Right hindlimb (tissue), 1 donor: ENCODE measurements around the gene PLCE1.
A peak's percentile ranks its signal among the peaks of the same experiment; 100 is the strongest.
"Not testable (repeated sequence)": the region's sequence is repeated elsewhere in the genome, so short reads cannot be mapped to it uniquely, and the experiment has no call there.

Experiments
- DNase-seq: peaks from one replicate; pipeline ENCODE4 v3.0.0-alpha.2; 2018

Gene PLCE1

DNA sequence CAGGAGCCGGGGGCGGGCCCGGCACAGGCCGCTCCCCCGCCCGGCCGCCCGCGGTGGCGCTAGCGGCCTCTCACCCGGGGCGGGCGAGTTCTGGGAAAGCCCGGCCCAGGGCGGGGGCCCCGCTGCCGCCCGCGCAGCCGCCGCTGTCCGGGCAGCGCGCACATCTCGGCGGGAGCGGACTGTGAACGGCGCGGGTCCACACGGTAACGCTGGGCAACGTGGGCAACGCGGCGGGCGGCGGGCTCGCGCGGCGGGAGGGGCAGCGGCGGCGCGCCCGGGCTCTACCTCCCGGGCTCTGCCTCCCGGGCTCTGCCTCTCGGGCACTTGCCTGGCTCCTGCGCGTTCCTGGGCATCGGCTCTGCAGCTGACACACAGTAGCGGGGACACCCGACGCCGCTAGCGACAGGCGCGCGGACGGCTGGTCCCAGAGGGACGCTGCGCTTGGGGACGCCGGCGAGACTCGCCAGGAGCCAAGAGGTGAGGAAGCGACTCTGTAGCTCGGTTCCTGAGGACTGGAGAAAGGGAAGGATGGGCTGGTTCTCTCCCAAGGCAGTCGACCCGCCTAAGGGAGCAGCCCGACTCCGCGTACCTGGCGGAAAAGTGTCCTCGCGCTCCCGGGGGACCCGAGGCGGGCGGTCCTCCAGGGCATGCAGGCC, at the start of gene PLCE1:
Gene PLCE1, plus strand, starts transcription at position 150 of the 656 bp plus-strand sequence. CDS start 37,116 bp downstream, outside the sequence.
- DNase-seq, result peak; percentile 80

DNA sequence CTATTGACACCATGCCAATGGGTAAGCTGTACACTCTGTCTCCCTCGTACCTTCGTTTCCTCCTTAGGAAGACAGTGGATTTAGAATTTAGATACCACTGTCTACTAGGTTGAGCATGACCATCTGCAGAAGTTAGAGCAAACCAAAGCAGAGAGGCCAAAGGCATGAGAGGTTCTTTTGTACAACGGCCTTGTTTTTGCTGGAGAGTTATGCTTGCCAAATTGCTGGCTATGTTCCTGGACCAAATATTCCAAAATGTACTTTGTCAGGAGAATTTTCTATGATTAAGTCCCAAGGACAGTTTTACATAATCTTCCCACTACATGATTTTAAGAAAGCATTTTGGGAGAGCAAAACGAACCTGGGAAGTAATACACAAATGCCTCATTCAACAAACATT, 47.9 kb upstream of the PLCE1 start:
- DNase-seq, result no peak

DNA sequence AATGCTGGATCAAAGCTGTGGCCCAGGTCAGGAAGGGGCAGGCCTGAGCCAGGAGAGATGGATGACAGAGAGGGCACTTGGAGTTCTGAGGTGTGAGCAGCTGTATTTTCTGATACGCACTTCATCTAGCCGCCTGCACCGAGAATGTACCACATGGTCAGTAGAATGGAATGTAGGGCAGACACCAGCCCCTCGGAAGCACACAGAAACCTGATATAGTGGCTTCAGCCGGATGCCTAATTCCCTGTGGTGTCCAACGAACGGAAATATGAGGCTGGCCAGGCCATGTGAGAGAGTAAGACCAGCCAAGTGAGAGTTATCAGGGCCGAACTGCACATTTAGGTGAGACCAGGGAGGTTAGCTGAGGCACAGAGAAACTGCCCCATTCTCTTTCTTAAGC, 46.7 kb upstream of the PLCE1 start:
- DNase-seq, result peak; percentile 67

DNA sequence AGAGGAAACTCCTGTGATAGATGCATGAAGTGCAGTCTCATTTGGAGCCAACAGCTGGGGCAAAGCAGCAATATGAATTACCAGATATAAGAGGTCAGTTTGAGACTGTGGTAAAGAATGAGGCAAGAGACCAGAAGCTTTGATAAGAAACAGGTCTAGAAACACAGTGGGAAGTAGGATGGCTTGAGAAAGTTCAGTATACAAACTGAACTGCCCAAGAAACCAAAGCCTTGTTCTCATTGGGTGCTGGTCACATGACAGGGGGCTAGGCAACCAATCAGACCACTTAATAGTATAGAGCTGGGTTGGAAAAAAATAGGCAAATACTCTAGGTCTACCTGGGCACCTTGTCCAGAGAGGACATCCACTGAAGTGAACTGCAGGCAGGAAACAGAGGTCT, 46.2 kb upstream of the PLCE1 start:
- no peak for DNase-seq

DNA sequence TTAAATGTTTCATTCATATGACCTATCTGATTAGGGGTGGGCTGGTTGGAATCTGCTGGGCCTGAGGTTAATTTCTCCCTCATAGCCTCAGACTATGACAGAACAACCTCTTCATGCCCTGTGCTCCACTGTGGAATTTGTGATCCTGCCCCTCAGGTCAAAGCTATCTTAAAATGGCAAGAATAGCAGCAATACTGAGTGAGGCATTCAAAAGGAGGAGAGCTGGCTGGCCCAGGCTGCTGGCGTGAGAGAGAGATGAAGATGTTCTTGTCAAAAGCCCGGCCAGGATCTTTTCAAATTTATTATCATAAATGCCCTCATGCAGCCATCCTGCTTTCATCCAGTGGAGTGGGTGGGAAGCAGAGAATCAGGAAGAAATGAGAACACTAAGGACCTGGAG, 41.8 kb upstream of the PLCE1 start:
- DNase-seq, result no peak

DNA sequence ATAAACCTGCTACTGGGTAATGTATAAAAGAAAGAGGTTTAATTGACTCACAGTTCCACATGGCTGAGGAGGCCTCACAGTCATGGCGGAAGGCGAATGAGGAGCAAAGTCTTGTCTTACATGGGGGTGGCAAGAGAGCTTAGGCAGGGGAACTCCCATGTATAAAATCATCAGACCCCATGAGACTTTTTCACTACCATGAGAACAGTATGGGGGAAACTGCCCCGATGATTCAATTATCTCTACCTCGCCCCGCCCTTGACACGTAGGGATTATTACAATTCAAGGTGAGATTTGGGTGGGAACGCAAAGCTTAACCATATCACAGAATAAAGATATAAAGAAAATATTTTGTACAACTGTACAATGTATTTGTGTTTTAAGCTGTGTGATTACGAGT, 39.4 kb upstream of the PLCE1 start:
- DNase-seq, result no peak

DNA sequence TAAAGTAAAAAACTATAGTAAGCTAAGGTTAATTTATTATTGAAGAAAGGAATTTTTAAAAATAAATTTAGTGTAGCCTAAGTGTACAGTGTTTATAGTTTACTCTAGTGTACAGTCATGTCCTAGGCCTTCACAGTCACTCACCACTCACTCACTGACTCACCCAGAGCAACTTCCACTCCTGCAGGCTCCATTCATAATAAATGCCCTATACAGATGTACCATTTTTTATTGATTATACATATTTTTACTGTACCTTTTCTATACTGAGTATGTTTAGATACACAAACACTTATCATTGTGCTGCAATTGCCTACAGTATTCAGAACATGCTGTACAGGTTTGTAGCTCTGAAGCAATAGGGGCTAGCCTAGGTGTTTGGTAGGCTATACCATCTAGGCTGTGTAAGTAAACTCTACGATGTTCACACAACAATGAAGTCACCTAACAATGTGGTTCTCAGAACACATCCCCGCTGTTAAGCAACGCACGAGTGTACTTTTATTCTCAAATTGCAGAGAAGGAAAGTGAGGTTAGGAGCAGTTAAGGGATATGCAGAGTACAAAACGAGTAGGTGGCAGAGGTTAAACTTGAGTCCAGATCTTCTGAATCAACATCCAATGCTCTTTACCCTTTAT, 38.9 kb upstream of the PLCE1 start:
- DNase-seq, result no peak

DNA sequence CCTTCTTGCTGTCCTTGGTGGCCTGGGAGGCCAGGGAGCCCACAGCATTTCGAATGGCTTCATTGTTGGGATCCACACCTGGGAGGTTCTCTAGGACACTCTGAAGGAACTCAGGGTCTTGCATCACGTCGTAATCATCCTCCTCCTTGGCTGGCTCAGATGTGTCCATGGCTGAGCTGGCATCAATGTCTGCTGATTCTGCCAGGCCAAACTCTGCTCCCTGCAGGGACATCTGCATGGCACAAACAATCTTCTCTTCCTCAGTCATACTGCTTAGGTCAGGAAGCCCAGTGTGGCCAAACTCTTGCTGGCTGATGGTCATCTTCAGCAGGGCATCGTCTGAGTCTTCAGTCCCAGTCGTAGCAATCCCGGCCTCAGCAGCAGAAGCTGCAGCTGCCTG, 34.9 kb upstream of the PLCE1 start:
- no peak for DNase-seq

DNA sequence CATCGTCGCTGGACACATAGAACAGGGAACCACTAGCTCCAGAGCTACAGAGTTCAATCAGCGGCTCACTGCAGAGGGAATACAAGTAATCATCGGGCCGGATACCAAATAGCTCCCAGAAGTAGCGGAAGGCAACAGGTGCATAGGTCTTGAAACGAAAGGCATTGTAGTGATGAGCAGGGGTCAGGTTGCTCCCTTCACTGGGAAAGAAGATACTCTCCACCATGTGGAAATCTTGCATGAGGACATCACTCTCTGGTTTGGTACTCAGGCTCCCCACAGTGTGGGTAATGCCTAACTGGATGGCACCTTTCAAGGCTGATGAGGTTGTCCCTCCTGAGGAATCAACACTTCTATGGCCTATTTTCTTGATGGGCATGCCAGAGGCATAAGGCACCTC, 32.7 kb upstream of the PLCE1 start:
- not testable (repeated sequence) for DNase-seq

DNA sequence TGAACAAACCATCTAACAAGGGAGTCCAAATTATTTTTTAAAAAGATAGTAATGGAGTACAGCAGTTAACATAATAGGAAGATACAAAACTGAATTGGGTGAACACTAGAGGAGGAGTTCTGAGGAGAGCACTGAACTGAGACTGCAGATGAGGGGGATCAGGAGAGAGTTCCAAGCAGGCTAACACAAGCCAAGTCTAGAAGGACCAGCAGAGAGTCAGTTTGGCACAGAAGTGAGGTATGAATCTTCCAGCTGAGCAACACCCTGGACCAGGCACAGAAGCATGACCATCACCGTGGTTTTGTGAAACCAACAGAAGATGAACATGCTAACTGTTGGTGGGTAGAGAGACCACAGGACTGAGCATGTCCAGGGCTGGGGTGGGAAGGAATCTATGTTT, 30.8 kb upstream of the PLCE1 start:
- no peak for DNase-seq

DNA sequence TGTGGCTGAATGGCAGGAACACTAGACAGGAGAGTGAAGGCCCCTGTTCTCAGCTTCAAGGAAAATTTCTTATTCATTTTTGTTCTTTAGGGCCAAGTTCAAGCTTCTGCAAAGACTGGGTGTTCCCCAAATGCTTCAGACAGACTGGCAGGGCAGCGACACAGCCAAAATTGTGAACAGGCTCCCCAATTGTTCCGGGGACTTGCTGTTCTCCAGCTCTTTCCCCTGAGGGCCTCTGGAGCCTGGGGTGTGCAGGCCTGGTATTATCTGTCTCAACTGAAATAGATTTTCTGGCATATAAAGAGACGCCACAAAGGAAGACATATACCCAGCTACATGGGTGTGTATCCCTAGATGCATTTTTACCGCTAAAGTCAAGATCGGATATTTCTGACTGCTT, 30.3 kb upstream of the PLCE1 start:
- no peak for DNase-seq

DNA sequence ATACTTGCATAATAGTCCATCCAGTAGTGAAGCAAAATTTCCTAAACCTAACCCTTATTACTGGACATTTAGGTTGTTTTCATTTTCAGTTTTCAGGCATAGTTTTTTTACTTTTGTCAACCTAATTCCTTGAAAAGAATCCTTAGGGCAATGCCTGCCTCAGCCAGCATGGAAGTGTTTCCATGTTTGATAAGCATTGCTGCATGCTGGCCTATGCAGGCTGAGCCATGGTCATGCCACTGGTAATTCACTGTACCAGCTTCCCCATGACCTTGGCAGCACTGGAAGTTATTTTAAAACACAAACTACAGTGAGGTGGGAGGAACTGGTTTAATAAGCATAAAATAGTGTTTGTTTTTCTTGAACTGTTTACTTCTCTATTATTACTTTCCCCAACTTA, 27.8 kb upstream of the PLCE1 start:
- DNase-seq, result no peak

DNA sequence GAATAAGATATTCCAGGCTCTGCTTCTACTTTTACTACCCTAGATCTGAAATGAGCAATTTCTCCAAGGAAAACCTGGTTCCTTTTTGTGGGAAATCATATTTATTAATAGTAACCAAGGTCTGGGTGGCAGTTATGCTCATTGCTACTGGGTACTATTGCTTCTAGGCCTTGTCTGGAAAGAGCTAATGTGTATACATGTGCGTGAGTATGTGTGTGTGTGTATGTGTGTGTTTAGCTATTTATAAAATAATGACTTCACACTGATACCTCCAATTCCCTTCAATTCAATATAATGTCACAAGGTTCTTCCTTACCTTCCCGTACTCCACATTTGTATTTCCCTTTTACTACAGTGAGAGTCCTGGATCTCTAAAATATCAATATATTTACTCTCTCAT, 26.0 kb upstream of the PLCE1 start:
- no peak for DNase-seq

DNA sequence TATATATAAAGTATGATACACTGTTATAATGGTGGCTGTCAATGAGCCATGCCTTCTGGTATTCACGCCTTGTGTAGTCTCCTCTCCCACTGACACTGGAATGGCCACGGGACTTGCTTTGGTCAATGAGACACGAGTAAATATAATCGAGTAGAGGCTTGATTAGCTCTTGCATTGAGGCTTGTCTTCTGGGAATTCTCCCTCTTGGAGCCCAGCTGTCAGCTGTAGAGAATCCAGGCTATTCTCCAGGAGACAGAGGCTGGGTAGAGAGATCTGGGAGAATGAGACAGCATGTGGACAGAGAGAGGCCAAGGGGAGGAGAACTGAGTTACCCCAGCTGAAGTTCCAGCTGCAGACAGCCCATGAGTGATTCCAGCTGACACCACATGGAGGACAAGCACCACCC, 25.2 kb upstream of the PLCE1 start:
- DNase-seq, result peak; percentile 48

DNA sequence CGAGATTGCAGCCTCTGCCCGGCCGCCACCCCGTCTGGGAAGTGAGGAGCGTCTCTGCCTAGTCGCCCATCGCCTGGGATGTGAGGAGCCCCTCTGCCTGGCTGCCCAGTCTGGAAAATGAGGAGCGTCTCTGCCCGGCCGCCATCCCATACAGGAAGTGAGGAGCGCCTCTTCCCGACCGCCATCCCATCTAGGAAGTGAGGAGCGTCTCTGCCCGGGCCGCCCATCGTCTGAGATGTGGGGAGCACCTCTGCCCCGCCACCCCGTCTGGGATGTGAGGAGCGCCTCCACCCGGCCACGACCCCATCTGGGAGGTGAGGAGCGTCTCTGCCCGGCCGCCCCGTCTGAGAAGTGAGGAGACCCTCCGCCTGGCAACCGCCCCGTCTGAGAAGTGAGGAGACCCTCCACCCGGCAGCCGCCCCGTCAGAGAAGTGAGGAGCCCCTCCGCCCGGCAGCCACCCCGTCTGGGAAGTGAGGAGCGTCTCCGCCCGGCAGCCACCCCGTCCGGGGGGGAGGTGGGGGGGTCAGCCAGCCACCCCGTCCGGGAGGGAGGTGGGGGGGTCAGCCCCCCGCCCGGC, 23.2 kb upstream of the PLCE1 start:
- DNase-seq, result not testable (repeated sequence)

DNA sequence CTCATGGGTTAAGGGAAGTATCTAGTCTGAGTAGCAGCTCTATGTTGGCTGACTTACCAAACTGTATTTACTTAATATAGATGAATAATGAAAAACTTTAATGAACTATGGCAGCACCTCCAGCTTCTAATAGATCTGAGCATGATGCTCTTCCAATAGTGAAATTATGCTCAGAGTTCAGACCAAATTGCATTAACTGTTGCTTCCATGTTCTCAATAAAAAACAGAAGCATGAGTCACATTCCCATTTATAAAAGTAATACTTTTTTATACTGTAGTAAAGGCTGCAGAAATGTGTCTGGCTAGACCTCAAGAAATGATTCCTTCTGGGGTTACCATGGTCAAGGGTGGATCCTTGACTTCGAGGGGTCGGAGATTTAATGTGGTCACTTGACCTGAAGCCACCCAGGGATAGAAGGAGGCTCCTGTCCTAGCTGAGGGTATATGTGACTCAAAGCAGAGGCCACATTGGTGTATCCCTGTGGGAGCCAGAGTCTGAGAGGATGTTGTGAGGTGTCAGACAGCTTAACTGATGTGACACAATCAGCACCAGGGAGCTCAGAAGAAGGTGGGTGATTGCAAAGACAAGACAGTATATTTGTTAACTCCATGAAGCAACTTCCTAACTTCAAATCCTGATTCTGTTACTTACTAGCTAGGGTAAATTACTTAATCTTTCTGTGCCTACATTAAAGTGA, 19.8 kb upstream of the PLCE1 start:
- DNase-seq, result no peak

DNA sequence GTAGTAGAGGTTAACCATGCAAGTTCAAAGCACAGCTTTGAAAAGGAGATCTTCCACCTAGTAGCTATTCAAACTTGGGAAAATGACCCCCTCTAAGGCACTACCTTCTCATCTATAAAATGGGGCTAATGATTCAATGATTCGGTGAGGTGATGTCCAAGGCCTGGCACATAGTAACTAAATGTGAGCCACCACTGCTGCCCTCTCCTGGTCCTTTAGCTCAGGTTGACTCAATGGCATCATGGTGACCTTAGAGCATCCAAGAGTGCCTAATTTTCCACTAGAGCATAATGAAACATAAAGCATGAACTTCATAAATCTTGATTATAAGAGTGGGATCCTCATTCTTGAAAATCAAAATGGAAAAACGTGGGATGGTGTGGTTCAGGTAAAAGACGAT, 16.3 kb upstream of the PLCE1 start:
- no peak for DNase-seq

DNA sequence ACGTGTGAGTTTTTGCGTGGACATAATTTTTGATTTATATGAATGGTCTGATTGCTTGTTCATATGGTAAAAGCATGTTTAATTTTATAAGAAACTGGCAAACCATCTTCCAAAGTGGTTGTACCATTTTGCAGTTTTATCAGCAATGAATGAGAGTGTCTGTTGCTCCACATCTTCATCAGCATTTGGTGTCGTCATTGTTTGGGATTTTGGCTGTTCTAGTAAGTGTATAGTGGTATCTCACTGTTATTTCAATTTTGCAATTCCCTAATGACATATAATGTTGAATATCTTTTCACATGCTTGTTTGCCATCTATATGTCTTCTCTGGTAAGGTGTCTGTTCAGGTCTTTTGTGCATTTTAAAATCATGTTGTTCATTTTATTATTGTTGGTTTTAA, 13.2 kb upstream of the PLCE1 start:
- DNase-seq, result no peak

DNA sequence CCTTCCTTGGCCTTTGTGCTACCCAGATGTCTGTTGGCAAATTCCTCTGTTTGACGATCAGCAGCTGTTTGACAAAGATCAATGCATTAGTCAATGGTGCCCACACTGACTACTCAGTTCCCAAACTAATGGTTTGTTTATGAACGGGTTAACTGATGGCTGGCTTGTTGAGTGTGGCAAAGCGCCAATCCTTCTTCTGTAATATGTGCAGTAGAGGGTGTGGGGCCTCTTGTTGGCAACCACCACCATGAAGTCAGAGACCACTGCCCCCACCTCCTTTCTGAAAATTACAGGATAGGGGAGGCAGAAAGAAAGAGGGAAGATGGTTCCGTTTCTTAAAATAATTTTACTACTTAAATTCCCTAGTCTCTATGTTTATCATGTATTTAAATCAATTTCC, 2.6 kb upstream of the PLCE1 start:
- peak; percentile 43 for DNase-seq

DNA sequence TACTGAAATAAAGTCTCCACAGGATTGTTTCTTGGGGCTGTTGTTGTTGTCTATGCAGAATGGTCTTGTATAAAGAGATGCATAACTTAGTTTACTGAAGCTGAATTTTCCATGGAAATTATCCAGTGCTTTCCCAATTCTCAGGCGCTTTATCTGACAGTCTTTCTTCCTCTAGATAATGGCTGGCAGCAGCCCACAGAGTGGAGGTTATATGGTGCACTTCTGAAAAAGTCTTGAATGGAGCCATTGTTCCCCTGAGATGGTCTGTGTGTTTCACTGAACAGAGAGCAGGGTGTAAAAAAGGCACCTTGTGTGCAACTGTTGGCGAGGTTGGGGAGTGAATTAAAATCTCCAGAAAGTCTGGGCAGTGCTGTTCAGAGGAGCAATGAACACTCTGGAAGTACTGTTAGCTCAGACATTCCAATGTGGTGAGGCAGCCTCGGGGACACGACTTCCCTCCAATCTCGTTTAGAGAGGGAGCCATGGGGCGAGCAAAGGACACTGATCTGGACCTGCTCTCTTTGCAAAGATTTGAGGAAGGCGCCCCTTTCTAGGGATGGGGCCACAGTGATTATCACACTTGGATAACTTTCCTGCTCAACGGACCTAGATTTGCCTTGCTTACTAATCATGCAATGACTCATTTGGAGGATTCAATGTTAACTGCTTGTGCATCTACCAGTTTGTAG, 2.0 kb upstream of the PLCE1 start:
- peak; percentile 83 for DNase-seq

DNA sequence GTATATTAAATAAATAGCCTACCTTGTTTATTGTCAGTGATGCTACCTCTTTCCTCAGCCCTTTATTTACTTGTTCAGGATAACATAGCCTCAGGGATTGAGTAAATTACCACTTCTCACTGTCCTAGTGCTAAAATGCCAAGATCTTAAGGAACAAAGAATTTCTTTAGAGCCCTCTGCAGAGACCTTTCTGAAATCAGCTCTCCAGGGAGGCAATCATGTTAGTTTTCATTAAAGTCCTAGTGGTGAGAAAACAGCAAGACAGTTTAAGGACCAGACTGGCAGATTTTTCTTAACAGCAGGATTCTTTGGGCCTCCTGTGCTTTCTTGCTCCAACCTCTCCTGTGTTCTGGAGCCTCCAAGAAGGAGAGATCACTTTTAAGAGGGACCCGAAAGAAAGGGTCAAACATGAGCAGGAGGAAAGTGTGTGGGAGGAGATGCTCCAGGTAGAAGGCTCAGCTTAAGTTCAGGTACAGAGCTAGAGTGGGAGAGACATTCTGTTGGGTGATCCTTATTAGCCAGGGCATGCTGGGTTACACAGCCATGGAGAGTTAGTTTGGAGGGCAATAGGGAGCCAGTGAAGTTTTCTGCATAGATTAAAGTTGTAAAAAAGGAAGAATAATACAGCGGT, 1.2 kb upstream of the PLCE1 start:
- no peak for DNase-seq

DNA sequence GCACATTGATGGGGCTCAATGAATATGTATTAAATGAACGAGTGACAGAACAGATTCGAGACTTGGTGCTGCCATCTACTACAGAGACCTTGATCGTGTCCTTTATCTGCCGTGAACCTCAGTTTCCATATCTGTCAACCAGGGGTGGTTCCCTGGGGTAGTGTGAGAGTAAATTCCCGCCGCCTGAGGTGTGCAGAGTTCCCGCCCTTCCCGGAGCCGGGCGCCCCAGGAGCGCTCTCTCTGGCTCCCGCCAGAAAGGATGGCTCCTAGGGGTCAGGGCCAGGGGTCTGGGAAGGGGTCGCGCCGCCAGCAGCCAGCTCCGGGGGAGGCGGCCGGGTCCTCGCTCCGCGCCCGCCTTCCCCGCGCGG, 333 bp upstream of the PLCE1 start:
- DNase-seq, result no peak

DNA sequence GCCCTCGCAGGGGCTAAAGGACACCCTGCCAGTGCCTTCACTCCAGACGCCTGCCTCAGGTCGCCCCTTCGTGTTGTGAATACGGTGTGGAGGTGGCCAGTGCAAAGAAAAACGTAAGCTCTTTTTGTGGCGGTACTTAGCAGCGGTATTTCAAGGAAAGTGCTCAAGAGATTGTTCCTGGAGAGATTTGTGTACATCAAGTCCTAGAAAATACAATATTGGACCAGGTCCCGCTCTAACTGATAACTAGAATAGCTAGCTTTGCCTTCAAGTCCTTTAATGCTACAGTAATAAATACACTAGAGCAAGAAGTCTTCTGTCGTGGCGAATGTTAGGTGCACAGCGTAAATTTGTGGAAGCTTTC, 689 bp downstream of the PLCE1 start:
- DNase-seq, result no peak
